WTC11 (cell line): Measurements from ENCODE around the gene CREBRF. TPM values are rescaled to one million over a fixed set of nuclear protein-coding genes. Genes with fewer than 3 reads are reported as not detected.

Source experiments
- ATAC-seq: fragments of 200-7000 bp; cut with Tn5 transposase; 2 replicates; pipeline ENCODE4 v1.10.0; 2021; ENCODE audit warnings: mild to moderate bottlenecking, moderate library complexity
- Bru-seq: library from RNA; stranded (reverse); fragments of 400-500 nt; gene quantifications from one replicate; lab custom pipeline; 2021; lab: Mats Ljungman, UMichigan
- CTCF ChIA-PET: fragments of 300-600 bp; sonication (Branson Sonifier 250); formaldehyde crosslinking; loops from one replicate; lab custom pipeline; 2021; ENCODE audit warnings: antibody characterized with exemption; lab: Charles Lee
- POLR2A ChIA-PET: fragments of 350-600 bp; sonication (Branson Sonifier 250); formaldehyde crosslinking; loops from one replicate; lab custom pipeline; 2021; ENCODE audit warnings: antibody characterized with exemption; lab: Charles Lee
- DNase-seq: peaks from one replicate; pipeline ENCODE4 v3.0.0; 2021; ENCODE audit warnings: low spot score
- H3K27ac Mint-ChIP-seq: 2 replicates; pipeline ENCODE4 v1.8.0; 2021; ENCODE audit warnings: mixed read lengths
- H3K27me3 Mint-ChIP-seq: 2 replicates; pipeline ENCODE4 v1.8.0; 2021; ENCODE audit warnings: low read depth, mild to moderate bottlenecking, moderate library complexity, mixed read lengths
- H3K36me3 Mint-ChIP-seq: 2 replicates; pipeline ENCODE4 v1.8.0; 2021; ENCODE audit warnings: mixed read lengths
- H3K4me1 Mint-ChIP-seq: 2 replicates; pipeline ENCODE4 v1.8.0; 2022; ENCODE audit warnings: mixed read lengths
- H3K4me3 Mint-ChIP-seq: 2 replicates; pipeline ENCODE4 v1.8.0; 2021; ENCODE audit warnings: mild to moderate bottlenecking, moderate library complexity, mixed read lengths
- H3K9me3 Mint-ChIP-seq: 2 replicates; pipeline ENCODE4 v1.8.0; 2021; ENCODE audit warnings: mixed read lengths
- ARID4B ChIP-seq: sonication (generic); formaldehyde crosslinking; IDR thresholded peaks from 2 replicates; pipeline ENCODE4 v1.8.0; 2023; ENCODE audit warnings: missing genetic modification reagents, mild to moderate bottlenecking, borderline replicate concordance
- E2F1 ChIP-seq: sonication (generic); formaldehyde crosslinking; IDR thresholded peaks from 2 replicates; pipeline ENCODE4 v1.8.0; 2022; ENCODE audit warnings: mild to moderate bottlenecking, missing genetic modification reagents
- FOXK1 ChIP-seq: sonication (generic); formaldehyde crosslinking; IDR thresholded peaks from 2 replicates; pipeline ENCODE4 v1.8.0; 2022; ENCODE audit warnings: mild to moderate bottlenecking, moderate library complexity, missing genetic modification reagents
- FOXP1 ChIP-seq: sonication (generic); formaldehyde crosslinking; IDR thresholded peaks from 2 replicates; pipeline ENCODE4 v1.8.0; 2022; ENCODE audit warnings: missing genetic modification reagents, mild to moderate bottlenecking, moderate library complexity, borderline replicate concordance
- GABPB1 ChIP-seq: sonication (generic); formaldehyde crosslinking; IDR thresholded peaks from 2 replicates; pipeline ENCODE4 v1.8.1; 2023; ENCODE audit warnings: mild to moderate bottlenecking, missing genetic modification reagents
- MAX ChIP-seq: sonication (generic); formaldehyde crosslinking; IDR thresholded peaks from 2 replicates; pipeline ENCODE4 v1.8.0; 2022; ENCODE audit warnings: mild to moderate bottlenecking, missing genetic modification reagents
- NFYB ChIP-seq: sonication (generic); formaldehyde crosslinking; conservative IDR thresholded peaks from 2 replicates; pipeline ENCODE4 v1.8.0; 2022; ENCODE audit warnings: low read depth, missing genetic modification reagents
- SP1 ChIP-seq: sonication (generic); formaldehyde crosslinking; conservative IDR thresholded peaks from 2 replicates; pipeline ENCODE4 v1.8.1; 2022; ENCODE audit warnings: missing genetic modification reagents
- USF1 ChIP-seq: sonication (generic); formaldehyde crosslinking; IDR thresholded peaks from 2 replicates; pipeline ENCODE4 v1.8.0; 2022; ENCODE audit warnings: mild to moderate bottlenecking, missing genetic modification reagents
- USF2 ChIP-seq: sonication (generic); formaldehyde crosslinking; IDR thresholded peaks from 2 replicates; pipeline ENCODE4 v1.8.1; 2023; ENCODE audit warnings: mild to moderate bottlenecking, missing genetic modification reagents, moderate library complexity
- ZMAT4 ChIP-seq: fragments of 250-450 bp; sonication (Bioruptor Pico); IDR thresholded peaks from 2 replicates; pipeline ENCODE4 v1.9.0; 2021; ENCODE audit warnings: mild to moderate bottlenecking
- ZNF219 ChIP-seq: sonication (generic); formaldehyde crosslinking; IDR thresholded peaks from 2 replicates; pipeline ENCODE4 v1.8.0; 2023; ENCODE audit warnings: missing genetic modification reagents, mild to moderate bottlenecking, borderline replicate concordance
- ZNF423 ChIP-seq: fragments of 250-450 bp; sonication (Bioruptor Pico); IDR thresholded peaks from 2 replicates; pipeline ENCODE4 v2.1.2; 2022; ENCODE audit warnings: mild to moderate bottlenecking, moderate library complexity
- long read RNA-seq, 3 experiments: library from RNA in 1 of 3; library from capped mRNA in 1 of 3; library from polyadenylated mRNA in 1 of 3; unstranded in 2 of 3; stranded (forward) in 1 of 3; transcript quantifications; one replicate each; pipeline ENCODE4 v2.0.0, GENCODE V29; 2021
- total RNA-seq: library from RNA; stranded (reverse); gene quantifications from 3 replicates; pipeline ENCODE4 v1.2.3, GENCODE V29; 2021

Gene CREBRF
- 5.7 to 7.2 TPM (median 6.3 TPM) in 3 replicates for total RNA-seq
- Bru-seq, nascent RNA: percentile 51 among the genes with signal in this experiment
- long read RNA-seq, experiment 1, full-length matches to known transcripts: 8 of 20 reads
- long read RNA-seq, experiment 1, partial matches to known transcripts: 5 of 20 reads
- long read RNA-seq, experiment 1, other reads (novel, unspliced or antisense): 7 of 20 reads
- long read RNA-seq, experiment 2, partial matches to known transcripts: 1 of 6 reads
- long read RNA-seq, experiment 2, other reads (novel, unspliced or antisense): 5 of 6 reads
- long read RNA-seq, experiment 3, full-length matches to known transcripts: 1 of 2 reads
- long read RNA-seq, experiment 3, partial matches to known transcripts: 0 of 2 reads
- long read RNA-seq, experiment 3, other reads (novel, unspliced or antisense): 1 of 2 reads

- POLR2A ChIA-PET: interaction anchor here (0.6 to 1.5 kb wide), 3 partner anchors 11 to 275 kb away, joined by 3 to 14 read pairs (median 4); partner anchors contain the start of gene ATP6V0E1
These were observed at the start of gene CREBRF for GRCh38 chr5:173055983-173056782. Gene CREBRF (plus strand): TSS chr5:173056352. CDS start chr5:173080776, 24,424 bp downstream.

More at GRCh38 chr5:173055983-173056782, at the start of gene CREBRF:
- DNase-seq (peak; percentile 96), ATAC-seq (peak; percentile 68)
- Mint-ChIP-seq H3K27me3 (no peaks in the 10 kb centered on the region), H3K4me1 (peaks cover 14% of the 10 kb centered on the region), H3K9me3 (no peaks in the 10 kb centered on the region), H3K27ac (peak within 1 kb of the TSS; percentile 98), H3K36me3 (no peaks in the 10 kb centered on the region), H3K4me3 (peak within 1 kb of the TSS; percentile 93)
- CTCF ChIA-PET: interaction anchor here (0.9 to 3.0 kb wide), 10 partner anchors 8 to 349 kb away, joined by 3 to 28 read pairs (median 5); partner anchors contain the start of genes ATP6V0E1 and BNIP1
- TF ChIP-seq ZNF219 (CRISPR knock-in tag): no peak
- TF ChIP-seq FOXK1 (CRISPR knock-in tag): peak; percentile 96
- no peak for TF ChIP-seq ZMAT4 (CRISPR knock-in tag)
- peak; percentile 68 for TF ChIP-seq NFYB (CRISPR knock-in tag)
- no peak for TF ChIP-seq ZNF423 (CRISPR knock-in tag)
- TF ChIP-seq USF1 (CRISPR knock-in tag): peak; percentile 99
- 0 out of 2 replicates have a peak, but pooled peaks have one; percentile 47 for TF ChIP-seq FOXP1 (CRISPR knock-in tag)
- TF ChIP-seq MAX (CRISPR knock-in tag): peak; percentile 72
- no peak for TF ChIP-seq E2F1 (CRISPR knock-in tag)
- peak; percentile 91 for TF ChIP-seq SP1 (CRISPR knock-in tag)
- peak; percentile 49; the same call in 1 of the 2 replicates for TF ChIP-seq GABPB1 (CRISPR knock-in tag)
- TF ChIP-seq USF2 (CRISPR knock-in tag): peak; percentile 98
- peak; percentile 63; the same call in 1 of the 2 replicates for TF ChIP-seq ARID4B
